ENCODE data around the gene LRPAP1.

The LRPAP1 gene

DNA sequence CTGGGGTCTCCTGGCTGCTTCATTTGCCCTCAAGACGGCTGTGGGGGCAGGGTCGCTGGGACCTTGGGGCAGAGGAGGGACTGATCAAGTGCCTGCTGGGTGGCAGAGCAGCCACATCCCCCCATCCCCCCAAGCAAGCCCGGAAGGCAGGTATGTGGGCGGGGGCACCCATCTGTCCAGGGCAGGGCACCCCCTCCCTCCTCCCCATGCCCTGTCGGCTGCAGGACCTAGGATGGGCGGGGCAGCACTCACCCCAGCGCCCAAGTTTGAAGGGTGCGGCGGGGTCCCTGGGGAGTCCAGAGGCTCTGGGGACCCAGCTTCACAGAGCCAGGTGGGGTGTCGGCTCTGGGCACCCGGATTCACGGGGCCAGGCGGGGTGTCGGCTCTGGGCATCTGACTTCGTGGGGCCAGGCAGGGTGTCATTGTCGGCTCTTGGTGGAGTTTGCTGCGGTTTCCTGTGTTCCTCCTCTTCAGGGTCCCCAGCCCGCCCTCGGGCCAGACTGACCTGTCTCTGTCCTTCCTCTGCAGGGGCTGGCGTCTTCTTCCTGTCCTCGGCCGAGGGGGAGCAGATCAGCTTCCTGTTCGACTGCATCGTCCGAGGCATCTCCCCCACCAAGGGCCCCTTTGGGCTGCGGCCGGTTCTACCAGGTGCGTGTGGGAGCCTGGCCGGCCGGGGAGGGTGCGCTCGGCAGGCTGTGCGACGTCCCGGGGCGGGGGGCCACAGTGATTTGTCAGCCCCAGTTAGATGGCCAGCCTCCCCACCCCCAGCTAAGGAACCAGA, 47.0 kb downstream of the LRPAP1 start:
- no peak for DNase-seq (ENCODE audit: low read depth, low spot score)

GRCh38 chr4:3484057-3484973, 47.9 kb downstream of the LRPAP1 start:
- no peak for DNase-seq (ENCODE audit: low read depth, low spot score)

GRCh38 chr4:3483471-3483921, 48.7 kb downstream of the LRPAP1 start:
- DNase-seq (ENCODE audit: low read depth, low spot score), result no peak

GRCh38 chr4:3482707-3483106, 49.5 kb downstream of the LRPAP1 start:
- DNase-seq (ENCODE audit: low read depth, low spot score), result no peak

DNA sequence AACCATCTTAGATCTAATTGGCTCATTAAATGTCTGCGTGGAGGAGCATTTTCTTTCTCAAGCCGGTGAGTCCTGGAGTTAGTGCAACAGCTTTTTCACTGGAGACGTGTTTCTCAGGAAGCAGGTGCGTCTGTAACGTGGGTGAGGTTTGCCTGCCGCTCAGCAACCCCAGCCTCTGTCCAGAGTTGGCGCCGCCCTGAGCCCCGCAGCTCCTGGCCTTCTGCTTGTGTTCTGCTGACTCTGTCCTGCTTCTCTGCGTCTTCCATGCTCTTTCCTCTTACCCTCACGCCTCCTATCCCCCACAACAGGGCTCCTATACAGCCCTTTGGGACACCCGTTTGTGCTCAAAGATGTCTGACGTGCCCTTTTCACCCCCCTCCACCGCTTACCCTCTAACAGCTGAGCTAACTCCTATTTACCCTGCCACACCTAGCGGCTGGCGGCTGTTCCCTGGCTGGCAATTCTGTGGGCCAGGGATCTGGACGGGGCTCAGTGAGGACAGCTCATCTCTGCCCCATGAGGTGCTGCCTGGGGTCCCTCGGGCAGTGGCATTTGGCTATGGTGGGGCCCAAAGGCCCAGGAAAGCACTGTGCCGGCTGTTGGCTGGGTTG, 50.3 kb downstream of the LRPAP1 start:
- DNase-seq (ENCODE audit: low read depth, low spot score), result no peak

DNA sequence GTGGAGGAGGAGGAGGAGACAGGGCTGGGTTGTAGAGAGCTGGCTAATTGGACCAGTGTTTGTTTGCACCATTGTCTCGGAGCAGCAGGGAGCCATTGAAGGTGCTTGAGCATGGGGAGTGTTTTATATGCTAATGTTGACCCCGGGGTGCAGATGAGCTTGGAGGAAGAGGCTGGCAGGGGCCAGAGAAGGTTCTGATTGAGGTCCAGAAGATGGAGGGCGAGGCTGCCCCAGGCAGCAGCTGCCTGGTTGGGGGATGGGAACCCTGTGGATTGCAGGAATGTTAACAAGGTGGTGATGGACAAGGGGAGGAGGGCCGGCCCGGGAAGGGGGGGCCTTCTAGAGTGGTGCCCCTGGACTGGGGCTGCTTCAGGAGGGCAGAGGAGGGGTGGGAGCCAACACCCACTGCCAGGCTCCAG, 51.1 kb downstream of the LRPAP1 start:
- no peak for DNase-seq (ENCODE audit: low read depth, low spot score)

- peak; percentile 31 for DNase-seq (ENCODE audit: low read depth, low spot score)
These were observed 51.6 kb downstream of the LRPAP1 start for GRCh38 chr4:3480528-3481112.

DNA sequence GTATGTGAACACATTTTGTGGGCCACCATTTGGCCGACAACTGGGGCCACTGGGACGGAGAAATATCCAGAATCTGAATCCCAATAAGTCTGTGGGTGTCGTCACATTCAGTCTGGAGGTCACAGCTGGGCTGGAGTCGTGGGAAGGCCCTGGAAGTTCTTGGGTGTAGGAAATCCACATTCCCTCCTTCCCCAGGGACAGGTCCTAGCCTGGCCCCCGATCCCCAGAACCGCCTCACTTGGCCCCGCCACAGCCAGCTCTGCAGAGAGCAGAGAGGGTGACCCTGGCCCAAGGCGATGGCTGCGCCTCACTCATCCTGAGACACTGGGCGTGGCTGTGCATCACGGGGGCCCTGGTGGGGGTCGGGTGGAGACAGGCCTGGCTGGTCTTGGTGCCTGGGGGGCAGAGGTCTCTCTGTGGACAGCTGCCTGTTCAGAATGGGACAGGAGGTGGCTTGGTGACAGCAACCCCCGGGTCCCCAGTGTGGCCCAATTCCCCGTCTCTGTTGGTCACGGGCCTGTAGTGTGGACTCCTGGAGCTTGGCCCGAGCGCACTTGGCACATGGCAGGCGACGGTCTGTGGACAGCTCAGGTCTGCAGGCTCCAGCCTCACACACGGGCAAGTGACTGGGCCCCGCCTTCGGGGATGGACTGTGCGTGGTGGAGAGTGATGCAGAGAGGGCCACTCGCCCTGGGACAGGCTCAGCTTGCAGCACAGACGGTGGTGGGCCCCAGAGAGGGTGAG, 52.7 kb downstream of the LRPAP1 start:
- no peak for DNase-seq (ENCODE audit: low read depth, low spot score)

- no peak for DNase-seq (ENCODE audit: low read depth, low spot score)
These were observed 53.5 kb downstream of the LRPAP1 start for GRCh38 chr4:3478446-3479357.

DNA sequence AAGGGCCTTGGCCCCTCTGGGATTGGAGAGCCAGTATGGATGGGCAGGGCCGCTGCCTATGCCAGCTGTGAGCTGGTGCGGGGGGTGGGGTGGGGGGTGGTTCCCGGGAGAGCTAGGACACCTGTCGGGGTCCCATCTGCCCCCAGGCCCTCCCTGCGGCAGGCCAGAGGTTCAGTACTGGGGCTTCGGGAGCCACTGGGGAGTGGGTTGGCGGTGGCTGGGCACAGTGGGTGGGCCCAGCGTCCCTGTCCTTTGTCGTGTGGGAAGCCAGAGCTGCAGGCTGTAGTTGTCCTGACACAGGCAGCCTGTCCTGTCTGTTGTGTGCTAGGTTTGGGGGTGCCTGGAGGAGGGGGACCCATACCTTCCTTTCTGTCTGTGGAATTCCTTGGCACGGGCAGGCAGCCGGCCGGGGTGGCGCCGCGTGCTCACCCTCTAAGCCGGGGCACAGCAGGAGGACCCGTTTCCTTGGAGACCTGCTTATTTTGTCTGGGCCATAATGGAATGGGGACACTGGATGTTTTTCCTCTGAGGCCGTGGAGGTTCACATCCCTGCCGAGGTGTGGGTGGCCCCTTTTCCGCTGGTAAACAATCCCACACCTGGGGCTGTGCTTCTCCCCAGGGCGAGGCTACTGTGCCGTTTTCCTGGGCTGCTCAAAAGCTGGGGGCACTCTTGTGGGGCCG, 54.3 kb downstream of the LRPAP1 start:
- no peak for DNase-seq (ENCODE audit: low read depth, low spot score)

- DNase-seq (ENCODE audit: low read depth, low spot score), result no peak
These were observed 55.1 kb downstream of the LRPAP1 start for GRCh38 chr4:3476936-3477749.

- DNase-seq (ENCODE audit: low read depth, low spot score), result no peak
These were observed 55.9 kb downstream of the LRPAP1 start for GRCh38 chr4:3476341-3476747.

- no peak for DNase-seq (ENCODE audit: low read depth, low spot score)
These were observed 56.4 kb downstream of the LRPAP1 start for GRCh38 chr4:3475713-3476260.

- DNase-seq (ENCODE audit: low read depth, low spot score), result no peak
These were observed 57.0 kb downstream of the LRPAP1 start for GRCh38 chr4:3475041-3475712.

- no peak for DNase-seq (ENCODE audit: low read depth, low spot score)
These were observed 58.0 kb downstream of the LRPAP1 start for GRCh38 chr4:3473996-3474765.

- no peak for DNase-seq (ENCODE audit: low read depth, low spot score)
These were observed 58.9 kb downstream of the LRPAP1 start for GRCh38 chr4:3473181-3473950.

All from activated CD4-positive, CD25-positive, alpha-beta regulatory T cell treated with anti-CD3 and anti-CD28 coated beads, Interleukin-2, amount 50 U/mL, for 16 hours (primary cell).